K562 (cell line): Measurements from ENCODE around the gene CBFA2T3. TPM values are rescaled to one million over a fixed set of nuclear protein-coding genes. Genes with fewer than 3 reads are reported as not detected.
A peak's percentile ranks its signal among the peaks of the same experiment; 100 is the strongest.

Experiments
- BCL6 ChIP-seq: fragments of 250-450 bp; sonication (Bioruptor Pico); IDR thresholded peaks from 2 replicates; pipeline ENCODE4 v1.4.0; 2020
- CTCF ChIP-seq, 3 experiments: IDR thresholded peaks in 2 of 3; conservative IDR thresholded peaks in 1 of 3; 2 replicates each; pipeline ENCODE4 v1.5.1; 2011 to 2012; ENCODE audit warnings: low read length in 3 of 3, mild to moderate bottlenecking in 3 of 3, control low read depth in 2 of 3, improper control_type of control experiment in 1 of 3, inconsistent platforms in 1 of 3, low read depth in 1 of 3, mixed read lengths in 1 of 3, moderate library complexity in 1 of 3; ENCODE audit not compliant: insufficient read depth in 2 of 3
- EGR1 ChIP-seq: fragments of 450-650 bp; conservative IDR thresholded peaks from 2 replicates; pipeline ENCODE4 v1.6.1; 2017; ENCODE audit warnings: mild to moderate bottlenecking
- GATA2 ChIP-seq: sonication (generic); formaldehyde crosslinking; IDR thresholded peaks from 2 replicates; pipeline ENCODE4 v1.4.0; 2020; ENCODE audit warnings: mild to moderate bottlenecking, missing genetic modification reagents
- HMG20A ChIP-seq: fragments of 450-650 bp; formaldehyde crosslinking; conservative IDR thresholded peaks from 2 replicates; pipeline ENCODE4 v1.4.0; 2020; ENCODE audit warnings: mild to moderate bottlenecking, mixed read lengths
- HSF4 ChIP-seq: fragments of 250-450 bp; sonication (Bioruptor Pico); IDR thresholded peaks from 2 replicates; pipeline ENCODE4 v2.1.2; 2022; ENCODE audit warnings: mild to moderate bottlenecking, moderate library complexity, borderline replicate concordance
- ILF3 ChIP-seq: fragments of 450-650 bp; IDR thresholded peaks from 2 replicates; pipeline ENCODE4 v1.6.1; 2018; ENCODE audit warnings: antibody characterized with exemption, mild to moderate bottlenecking, moderate library complexity, borderline replicate concordance
- MAFG ChIP-seq: fragments of 450-650 bp; conservative IDR thresholded peaks from 2 replicates; pipeline ENCODE4 v1.6.1; 2016; ENCODE audit warnings: missing genetic modification characterization, missing compliant biosample characterization
- MAZ ChIP-seq, 2 experiments: fragments of 450-650 bp in 1 of 2; sonication (generic) in 1 of 2; formaldehyde crosslinking; IDR thresholded peaks in 1 of 2; conservative IDR thresholded peaks in 1 of 2; 2 replicates each; pipeline versions ENCODE4 v1.4.0 to v1.5.0; 2020; ENCODE audit warnings: mild to moderate bottlenecking in 1 of 2, missing genetic modification reagents in 1 of 2
- MEF2D ChIP-seq: conservative IDR thresholded peaks from 2 replicates; pipeline ENCODE4 v1.6.1; 2016; ENCODE audit warnings: low read depth, missing genetic modification characterization, missing compliant biosample characterization
- NR3C1 ChIP-seq: sonication (generic); formaldehyde crosslinking; IDR thresholded peaks from 2 replicates; pipeline ENCODE4 v1.8.1; 2022; ENCODE audit warnings: missing genetic modification reagents
- PHF8 ChIP-seq: fragments of 200-600 bp; sonication (generic); IDR thresholded peaks from 2 replicates; pipeline ENCODE4 v1.6.1; 2012; ENCODE audit warnings: mixed run types, mild to moderate bottlenecking, inconsistent platforms, low read length, moderate library complexity, borderline replicate concordance
- POLR2AphosphoS2 ChIP-seq: IDR thresholded peaks from 2 replicates; pipeline ENCODE4 v1.6.1; 2012; ENCODE audit warnings: low read length, improper control_type of control experiment
- PTRF ChIP-seq: fragments of 450-650 bp; IDR thresholded peaks from 2 replicates; pipeline ENCODE4 v1.6.1; 2016; ENCODE audit warnings: mild to moderate bottlenecking, missing genetic modification characterization, missing compliant biosample characterization
- RAD21 ChIP-seq, 2 experiments: fragments of 250-450 bp in 1 of 2; fragments of 450-650 bp in 1 of 2; sonication (Bioruptor Pico) in 1 of 2; formaldehyde crosslinking in 1 of 2; IDR thresholded peaks in 1 of 2; conservative IDR thresholded peaks in 1 of 2; 2 replicates each; pipeline versions ENCODE4 v1.4.0 to v1.8.0; 2020 to 2022; ENCODE audit warnings: mild to moderate bottlenecking in 2 of 2, moderate library complexity in 1 of 2
- SLC30A9 ChIP-seq: fragments of 250-450 bp; sonication (Bioruptor Pico); IDR thresholded peaks from 2 replicates; pipeline ENCODE4 v1.8.0; 2022; ENCODE audit warnings: mild to moderate bottlenecking, moderate library complexity
- SMARCA5 ChIP-seq: fragments of 450-650 bp; IDR thresholded peaks from 2 replicates; pipeline ENCODE4 v1.6.1; 2016
- SRSF3 ChIP-seq: fragments of 200-400 bp; formaldehyde crosslinking; IDR thresholded peaks from 2 replicates; pipeline ENCODE4 v1.6.1; 2016; ENCODE audit warnings: mild to moderate bottlenecking, low read length, moderate library complexity; ENCODE audit not compliant: insufficient read depth
- TAF7 ChIP-seq: fragments of 450-650 bp; IDR thresholded peaks from 2 replicates; pipeline ENCODE4 v1.6.1; 2016; ENCODE audit warnings: missing genetic modification characterization, missing compliant biosample characterization
- TGIF2 ChIP-seq: sonication (generic); formaldehyde crosslinking; IDR thresholded peaks from 2 replicates; pipeline ENCODE4 v1.8.1; 2022; ENCODE audit warnings: mild to moderate bottlenecking, missing genetic modification reagents, moderate library complexity
- ZBTB1 ChIP-seq: sonication (generic); formaldehyde crosslinking; IDR thresholded peaks from 2 replicates; pipeline ENCODE4 v1.8.1; 2023; ENCODE audit warnings: missing genetic modification reagents, low read depth, mild to moderate bottlenecking, borderline replicate concordance
- ZMIZ1 ChIP-seq, 2 experiments: fragments of 150-350 bp in 1 of 2; IDR thresholded peaks; 2 replicates each; pipeline ENCODE4 v1.6.1; 2012 to 2016; ENCODE audit warnings: low read depth in 2 of 2, low read length in 2 of 2, mild to moderate bottlenecking in 1 of 2, moderate library complexity in 1 of 2
- ZNF197 ChIP-seq: fragments of 200-800 bp; sonication (Bioruptor generic); IDR thresholded peaks from 2 replicates; pipeline ENCODE4 v1.6.1; 2016; ENCODE audit warnings: low read depth, missing genetic modification characterization, missing compliant biosample characterization
- ZNF263 ChIP-seq: sonication (generic); formaldehyde crosslinking; IDR thresholded peaks from 2 replicates; pipeline ENCODE4 v1.8.0; 2022; ENCODE audit warnings: mild to moderate bottlenecking, missing genetic modification reagents, borderline replicate concordance
- ZNF695 ChIP-seq: fragments of 450-650 bp; formaldehyde crosslinking; IDR thresholded peaks from 2 replicates; pipeline ENCODE4 v1.4.0; 2020; ENCODE audit warnings: mild to moderate bottlenecking, moderate library complexity
- polyA plus RNA-seq, 8 experiments: library from polyadenylated mRNA; depleted of rRNA in 4 of 8; stranded (reverse) in 5 of 8; unstranded in 3 of 8; fragments of >200 nt; fragmentation: Nextera tagmentation in 2 of 8; fragmentation: Illumina TruSeq in 1 of 8; extraction: Ambion mirVana in 2 of 8; extraction: Trizol in 1 of 8; gene quantifications; 2 replicates each; pipeline versions ENCODE4 v1.2.1 to v1.2.3, GENCODE V29; 2011 to 2014; ENCODE audit warnings: inconsistent platforms in 1 of 8, missing spikeins in 1 of 8
- total RNA-seq, 7 experiments: library from RNA; depleted of rRNA in 6 of 7; stranded (reverse); fragments of >200 nt in 6 of 7; fragmentation: Illumina TruSeq in 2 of 7; extraction: Trizol in 2 of 7; gene quantifications; 2 replicates each; pipeline versions ENCODE4 v1.2.1 to v1.2.3, GENCODE V29; 2011 to 2021; ENCODE audit warnings: low replicate concordance in 1 of 7

The CBFA2T3 gene
- total and polyA plus RNA-seq, 9 of the 15 experiments (the other 6 are each of a cell fraction or from before 2014, with no cell fraction given), result 2.3 to 145 (median 6.7) TPM

GRCh38 chr16:88993166-88993761, 16.3 kb upstream of the CBFA2T3 start (continued):
- TF ChIP-seq MEF2D (tag) (no peak), POLR2AphosphoS2 (no peak), PTRF (tag) (no peak), BCL6 (no peak), MAZ (CRISPR knock-in tag; conservative IDR thresholded peaks at IDR 0.05 in 1 of 2, IDR thresholded peaks at IDR 0.05 in 1 of 2) (peak; percentile 58 to 88; a peak in 3 of 4 replicates), NR3C1 (CRISPR knock-in tag) (no peak), ILF3 (no peak), EGR1 (peak; percentile 46; the same call in 1 of the 2 replicates), HSF4 (no peak), CTCF (IDR thresholded peaks at IDR 0.05 in 2 of 3, conservative IDR thresholded peaks at IDR 0.05 in 1 of 3; ENCODE audit: insufficient read depth in 2 of 3, low read depth in 1 of 3, low read length in 3 of 3) (no peak), HMG20A (no peak), ZNF197 (CRISPR knock-in tag) (no peak), SRSF3 (no peak), ZNF263 (CRISPR knock-in tag) (peak; percentile 100), TGIF2 (CRISPR knock-in tag) (no peak), GATA2 (CRISPR knock-in tag) (no peak), ZNF695 (no peak), ZBTB1 (CRISPR knock-in tag) (no peak), SMARCA5 (no peak), ZMIZ1 (IDR thresholded peaks at IDR 0.05; ENCODE audit: low read depth in 2 of 2, low read length in 2 of 2) (no peak), MAFG (tag) (no peak), PHF8 (peak; percentile 19; the same call in 1 of the 2 replicates), RAD21 (CRISPR knock-in tag; conservative IDR thresholded peaks at IDR 0.05 in 1 of 2, IDR thresholded peaks at IDR 0.05 in 1 of 2) (no peak), TAF7 (tag) (no peak), SLC30A9 (CRISPR knock-in tag) (no peak)
